ENCODE measurements around the gene FOXC1.

- TF ChIP-seq CTCF (IDR thresholded peaks at IDR 0.05) (no peak), EZH2 (IDR thresholded peaks at IDR 0.05; ENCODE audit: borderline replicate concordance, insufficient read depth, low read depth, low read length, poor library complexity, severe bottlenecking) (no peak)
Observed at GRCh38 chr6:1645466-1646185, 35.9 kb downstream of the FOXC1 start.

All from B cell (primary cell).